Right kidney (tissue), 1 donor: Measurements from ENCODE around the gene CAMTA1.

ENCODE experiments used
- DNase-seq: peaks from one replicate; pipeline ENCODE4 v3.0.0-alpha.2; 2016

The CAMTA1 gene

DNA sequence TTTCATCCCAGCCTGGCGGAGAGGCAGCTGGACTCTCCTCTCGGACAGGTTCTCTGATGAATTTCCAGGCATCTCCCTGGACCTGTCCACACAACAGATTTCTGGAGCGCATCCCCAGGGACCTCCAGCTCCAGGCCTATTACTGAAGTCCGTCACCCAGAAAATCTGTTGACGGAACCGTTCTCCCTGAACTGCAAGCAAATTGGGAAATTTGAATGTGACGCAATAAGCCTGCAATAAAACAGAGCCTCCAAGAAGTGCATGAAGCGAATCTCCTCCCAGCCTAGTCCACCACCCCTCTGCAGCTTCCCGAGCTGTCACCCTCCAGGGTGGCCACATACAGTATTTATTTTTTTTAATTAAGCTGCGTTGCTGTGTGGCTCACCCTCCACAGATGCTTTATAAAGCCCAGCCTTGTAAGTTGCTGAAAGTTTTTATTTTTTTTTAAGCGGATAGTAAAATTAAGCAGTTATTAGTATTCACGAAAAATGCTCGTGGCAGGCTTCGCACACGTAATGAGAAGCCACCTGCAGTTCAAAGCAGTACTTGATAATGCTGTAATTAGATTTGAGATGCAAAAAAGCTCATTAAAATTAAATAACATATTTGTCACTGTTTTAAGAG is 173.3 kb downstream of the CAMTA1 start:
- no peak for DNase-seq

DNA sequence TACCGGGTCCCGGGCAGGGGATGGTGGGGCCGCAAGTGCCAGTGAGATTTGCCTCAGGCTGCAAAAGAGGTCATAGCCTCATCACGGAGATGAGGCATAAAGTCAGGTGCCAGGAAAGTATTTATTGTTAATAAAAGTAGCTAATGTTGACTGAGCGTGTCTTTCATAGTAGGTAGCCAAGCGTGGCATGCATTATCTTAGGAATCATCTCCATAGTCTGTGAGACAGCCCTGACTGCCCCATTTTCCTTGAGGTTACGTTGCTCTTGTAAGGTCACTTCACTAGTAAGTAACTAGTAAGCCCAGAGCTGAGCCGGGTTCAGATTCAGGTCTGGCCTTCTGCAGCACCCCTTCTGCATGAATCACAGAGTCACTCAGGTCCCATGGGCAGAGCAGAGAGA is 174.2 kb downstream of the CAMTA1 start:
- no peak for DNase-seq

DNA sequence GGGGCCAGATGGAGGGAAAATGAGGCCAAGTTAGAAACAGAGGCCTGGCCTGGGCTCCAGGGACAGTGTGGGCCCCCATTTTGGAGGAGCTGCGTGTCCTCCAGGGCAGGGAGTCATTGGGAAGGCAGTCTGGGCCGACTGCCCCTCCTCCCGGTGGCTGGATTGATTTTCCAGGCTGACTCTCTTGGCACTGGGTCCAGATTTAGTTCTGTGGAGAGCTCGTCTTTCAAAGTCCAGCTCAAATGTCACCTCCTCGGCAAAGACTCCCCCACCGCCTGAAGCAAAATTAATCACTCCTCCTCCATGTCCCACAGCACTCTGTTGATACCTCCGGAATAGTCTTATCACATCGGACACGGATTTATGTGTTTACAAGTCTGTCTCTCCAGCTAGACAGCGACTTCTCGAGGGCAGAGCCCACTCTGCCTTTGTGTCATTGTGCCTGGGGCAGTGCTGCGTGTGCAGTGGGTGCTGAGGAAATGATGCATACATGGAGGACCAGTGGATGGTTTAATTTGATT is 175.1 kb downstream of the CAMTA1 start:
- DNase-seq: peak; percentile 63

DNA sequence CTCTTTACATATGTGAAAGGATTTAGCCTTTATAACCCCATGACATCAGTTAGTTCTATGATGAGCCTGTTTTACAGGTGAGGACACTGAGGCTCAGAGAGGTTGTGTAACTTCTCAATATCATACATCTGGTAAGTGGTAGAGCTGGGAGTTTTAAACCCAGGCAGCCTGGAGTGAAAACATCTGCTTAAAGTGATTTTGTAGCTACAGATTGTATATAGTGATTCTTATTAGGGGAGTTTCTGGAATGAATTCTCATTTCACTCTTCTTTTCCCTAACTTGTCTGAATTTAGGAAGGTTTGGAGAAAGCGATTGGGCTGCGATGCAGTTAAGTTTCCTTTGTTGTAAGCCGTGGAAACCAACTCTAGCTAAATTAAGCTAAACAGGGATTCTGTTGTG is 175.6 kb downstream of the CAMTA1 start:
- no peak for DNase-seq

DNA sequence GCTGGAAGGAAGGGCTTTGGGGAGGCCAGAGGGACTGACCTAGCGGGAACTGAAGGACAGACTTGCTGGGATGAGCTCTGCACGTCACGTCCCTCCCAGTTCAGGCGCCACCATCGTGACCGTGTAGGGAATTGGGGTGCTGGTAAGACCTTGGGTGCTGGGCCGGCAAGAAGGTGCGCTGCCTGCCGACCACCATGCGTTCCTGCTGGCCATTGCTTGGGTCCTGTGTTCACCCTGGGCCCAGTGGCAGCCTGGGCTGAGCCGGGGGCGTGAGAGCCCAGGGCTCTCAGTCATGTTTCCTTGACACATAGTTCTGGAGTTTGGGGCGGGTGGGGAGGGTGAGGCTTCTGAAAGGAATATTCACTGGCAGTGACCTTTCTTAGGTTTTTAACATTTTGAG is 176.0 kb downstream of the CAMTA1 start:
- DNase-seq: peak; percentile 44

DNA sequence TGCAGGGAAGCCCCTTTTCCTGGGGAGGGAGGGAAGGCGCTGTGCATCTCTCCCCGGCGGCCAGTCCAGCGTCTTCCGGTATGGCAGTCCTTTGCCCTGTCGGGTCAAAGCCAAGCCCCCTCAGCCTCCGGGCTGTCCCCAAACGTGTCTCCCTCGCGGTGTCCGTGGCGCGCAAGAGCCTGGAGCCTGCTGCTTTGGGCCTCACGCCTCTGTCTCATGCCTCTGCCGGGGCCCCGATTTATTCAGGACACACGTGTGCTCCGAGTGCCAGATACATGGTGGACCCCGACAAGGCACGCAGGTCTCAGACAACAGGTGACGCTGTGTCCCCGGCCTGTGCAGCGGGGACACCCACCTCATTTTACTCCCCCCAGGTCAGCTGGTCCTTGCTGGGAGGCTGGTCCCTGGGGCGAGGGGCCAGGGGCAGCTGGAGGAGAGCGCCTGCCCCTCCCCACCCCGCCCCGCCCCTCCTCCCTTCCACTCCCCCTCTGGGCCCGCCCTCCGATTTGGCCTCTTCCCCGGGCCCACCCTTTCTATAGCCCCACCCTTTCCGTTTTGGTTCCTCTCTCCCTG is 176.7 kb downstream of the CAMTA1 start:
- peak; percentile 61 for DNase-seq

DNA sequence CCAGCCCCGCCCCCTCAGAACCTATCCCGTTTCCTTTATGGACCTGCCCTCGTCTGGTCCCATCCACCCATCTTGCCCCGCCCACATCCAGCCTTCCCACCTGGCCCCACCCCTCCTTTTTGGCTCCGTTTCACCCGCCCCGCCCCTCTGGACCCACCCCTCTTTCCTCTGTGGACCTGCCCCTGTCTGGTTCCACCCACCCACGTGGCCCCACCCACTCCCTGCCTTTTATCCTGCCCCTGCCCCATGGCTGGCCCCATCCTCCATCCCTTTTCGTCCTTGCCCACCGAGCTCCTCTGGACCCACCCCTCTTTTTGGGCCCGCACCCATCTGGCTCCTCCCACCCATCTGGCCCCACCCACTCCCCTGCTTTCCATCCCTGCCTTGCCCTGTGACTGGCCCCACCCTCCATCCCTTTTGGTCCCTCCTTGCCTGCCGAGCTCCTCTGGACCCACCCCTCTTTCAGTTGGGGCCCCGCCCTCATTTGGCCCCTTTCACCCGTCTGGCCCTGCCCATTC is 177.3 kb downstream of the CAMTA1 start:
- DNase-seq: no peak

DNA sequence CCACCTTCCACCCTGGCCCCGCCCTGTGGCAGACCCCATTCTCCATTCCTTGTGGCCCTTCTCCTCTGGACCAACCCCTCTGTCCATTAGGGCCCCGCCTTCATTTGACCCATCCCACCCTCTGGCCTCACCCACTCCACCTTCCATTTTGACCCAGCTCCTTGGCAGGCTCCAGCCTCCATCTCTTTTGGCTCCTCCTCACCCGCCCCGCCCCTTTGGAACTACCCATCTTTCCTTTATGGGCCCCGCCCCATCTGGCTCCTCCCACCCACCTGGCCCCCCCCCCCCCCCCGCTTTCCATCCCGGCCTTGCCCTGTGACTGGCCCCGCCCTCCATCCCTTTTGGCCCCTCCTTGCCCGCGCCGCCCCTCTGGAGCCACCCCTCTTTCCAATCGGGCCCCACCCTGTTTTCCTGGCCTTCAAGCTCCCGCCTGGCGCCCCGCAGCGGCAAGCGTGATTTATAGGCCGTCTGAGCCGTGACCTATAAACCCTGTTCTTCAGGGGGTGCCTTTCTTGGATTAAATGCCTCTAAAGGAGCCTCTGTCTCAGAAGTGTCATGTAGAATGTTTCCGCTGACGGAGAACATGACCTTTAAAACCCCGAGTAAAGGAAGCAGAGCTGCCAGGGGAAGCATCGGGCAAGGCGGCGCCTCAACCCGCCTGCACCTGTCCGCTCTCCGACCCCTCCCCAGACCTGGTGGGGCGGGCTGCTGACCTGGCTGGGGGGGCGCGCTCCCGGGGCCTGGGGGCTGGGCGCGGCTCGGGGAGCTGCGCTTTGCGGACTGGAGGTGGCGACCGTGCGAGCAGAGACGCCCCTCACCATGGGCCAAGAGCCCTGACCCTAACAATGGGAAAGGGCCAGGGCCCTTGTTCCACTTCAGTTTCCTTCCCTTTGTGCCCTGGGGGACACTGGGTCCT is 178.0 kb downstream of the CAMTA1 start:
- DNase-seq: peak; percentile 47

DNA sequence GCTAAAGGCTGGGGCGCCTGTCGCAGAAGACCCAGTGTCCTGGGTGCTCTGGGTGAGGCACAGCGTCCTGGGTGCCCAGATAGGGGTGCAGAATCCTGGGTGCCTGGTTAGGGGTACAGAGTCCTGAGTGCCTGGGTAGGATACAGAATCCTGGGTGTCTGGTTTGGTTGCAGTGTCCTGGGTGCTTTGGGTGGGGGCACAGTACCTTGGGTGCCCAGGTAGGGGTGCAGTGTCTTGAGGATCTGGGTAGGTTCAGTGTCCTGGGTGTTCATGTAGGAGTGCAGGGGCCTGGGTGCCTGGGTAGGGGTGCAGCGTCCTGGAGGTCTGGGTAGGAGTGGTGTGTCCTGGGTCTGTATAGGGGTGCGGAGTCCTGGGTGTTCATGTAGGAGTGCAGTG is 178.7 kb downstream of the CAMTA1 start:
- no peak for DNase-seq

DNA sequence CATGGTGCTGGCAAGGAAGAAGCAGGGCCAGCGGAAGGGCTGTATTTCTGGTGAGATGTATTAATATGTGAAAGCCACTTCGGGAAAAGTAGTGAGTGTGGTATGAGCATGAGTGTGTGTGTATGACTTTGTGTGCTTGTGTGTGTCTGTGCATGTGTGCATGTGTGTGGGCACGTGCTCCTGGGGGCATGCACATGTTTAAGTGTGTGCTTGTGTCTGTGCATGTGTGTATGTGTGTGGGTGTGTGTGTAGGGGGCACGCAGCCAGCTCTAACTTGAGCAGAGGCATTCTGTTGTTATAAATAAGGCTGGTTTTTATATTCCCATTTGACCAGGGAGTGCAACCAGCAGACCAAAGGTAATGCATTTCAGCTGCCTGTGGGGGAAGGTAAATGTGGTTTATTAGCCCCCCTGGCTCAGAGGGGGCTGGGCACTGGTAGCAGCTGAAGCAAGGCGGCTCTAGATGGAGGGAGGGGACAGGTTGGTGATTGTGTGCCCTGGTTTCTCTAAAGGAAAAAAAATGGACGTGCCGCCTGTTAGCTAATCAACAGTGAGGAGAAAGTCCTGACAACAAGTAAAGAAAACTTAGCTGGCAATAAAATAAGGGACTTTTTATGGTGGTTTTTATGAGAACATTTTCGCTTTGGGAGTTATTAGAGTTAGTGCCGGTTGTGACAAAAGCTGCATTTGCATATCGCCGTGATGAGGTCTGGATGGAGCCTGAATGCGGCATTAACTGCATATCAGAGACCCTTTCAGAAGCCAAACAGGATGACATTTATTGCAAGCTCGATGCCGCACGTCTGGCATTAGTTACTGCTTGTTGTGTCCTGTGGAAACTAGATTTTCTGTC is 180.1 kb downstream of the CAMTA1 start:
- peak; percentile 47 for DNase-seq

DNA sequence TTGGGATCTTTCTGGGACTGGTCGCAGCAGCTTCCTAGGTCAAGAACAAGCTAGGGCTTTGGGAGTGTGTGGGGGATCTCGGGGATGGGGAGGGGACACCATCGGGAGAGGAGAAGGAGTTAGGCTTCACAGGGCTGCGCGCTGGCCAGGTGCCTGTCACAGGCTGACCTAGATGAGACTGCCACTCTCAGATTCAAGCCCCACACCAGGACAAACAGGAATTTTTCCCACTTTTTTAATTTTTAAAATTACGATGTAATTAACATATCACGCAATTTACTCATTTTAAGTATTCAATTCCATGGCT is 180.6 kb downstream of the CAMTA1 start:
- no peak for DNase-seq

DNA sequence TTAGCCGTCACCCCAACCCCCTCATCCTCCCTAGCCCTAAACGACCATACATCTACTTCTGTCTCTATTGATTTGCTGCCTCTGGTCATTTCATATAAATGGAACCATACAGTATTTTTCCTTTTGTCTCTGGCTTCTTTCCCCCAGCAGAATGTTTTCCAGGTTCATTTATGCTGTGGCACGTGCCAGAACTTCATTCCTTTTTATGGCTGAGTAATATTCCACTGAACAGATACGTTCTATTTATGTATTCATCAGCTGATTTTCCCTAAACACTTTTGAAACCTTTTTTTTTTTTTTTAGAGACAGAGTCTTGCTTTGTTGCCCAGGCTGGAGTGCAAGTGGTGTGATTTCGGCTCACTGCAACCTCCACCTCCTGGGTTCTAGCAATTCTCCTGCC is 181.1 kb downstream of the CAMTA1 start:
- no peak for DNase-seq

DNA sequence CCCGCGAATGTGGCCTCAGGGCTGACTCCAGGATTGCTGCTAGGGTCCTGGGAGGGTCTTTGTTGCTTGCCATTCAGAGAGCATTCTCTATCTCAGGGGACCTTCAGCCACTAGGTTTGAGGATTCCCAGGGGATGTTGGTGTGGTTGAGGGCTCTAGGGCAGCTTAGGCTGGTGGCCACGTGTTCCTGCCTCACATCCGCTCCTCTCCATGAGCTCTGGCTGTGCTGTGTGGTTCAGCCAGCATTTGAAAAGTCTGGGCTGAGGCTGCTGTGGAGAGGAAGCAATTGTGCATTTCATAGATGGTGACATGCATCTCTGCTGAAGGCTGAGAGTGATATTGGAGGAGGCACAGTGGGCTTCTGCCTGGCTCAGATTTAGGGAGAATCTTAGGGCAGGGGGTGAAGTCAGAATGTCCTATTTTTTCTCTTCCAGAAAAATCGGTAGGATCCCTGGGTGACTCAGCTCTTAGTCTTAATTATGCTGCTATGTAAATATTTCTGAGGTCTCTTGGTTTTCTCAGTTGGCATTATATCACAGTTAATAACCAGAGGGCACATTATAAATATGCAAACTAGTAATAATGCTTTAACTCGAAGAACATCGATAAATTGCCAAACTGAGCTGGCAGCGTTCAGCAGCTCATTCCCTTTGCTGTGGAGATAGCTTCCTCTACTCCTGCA is 182.3 kb downstream of the CAMTA1 start:
- DNase-seq: no peak

DNA sequence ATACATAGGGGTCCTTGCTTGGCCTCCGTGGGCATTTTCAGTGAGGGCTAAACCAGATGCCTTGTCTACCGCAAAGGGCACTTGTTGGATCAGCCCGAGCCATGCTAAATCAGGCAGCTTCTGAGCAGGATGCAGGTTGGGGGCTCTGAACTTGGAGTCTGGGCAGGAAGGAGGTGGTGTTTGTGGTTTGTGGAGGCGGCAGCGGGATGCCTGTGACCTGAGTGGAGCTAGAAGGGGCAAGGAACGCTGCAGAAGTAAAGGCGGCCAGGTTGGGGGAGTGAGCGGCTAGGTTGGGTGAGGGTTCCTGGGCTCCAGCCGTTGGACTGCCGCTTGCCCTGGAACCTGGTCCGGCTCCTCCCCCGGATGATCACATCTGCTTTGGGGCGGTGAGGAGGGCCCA is 183.9 kb downstream of the CAMTA1 start:
- DNase-seq: no peak

DNA sequence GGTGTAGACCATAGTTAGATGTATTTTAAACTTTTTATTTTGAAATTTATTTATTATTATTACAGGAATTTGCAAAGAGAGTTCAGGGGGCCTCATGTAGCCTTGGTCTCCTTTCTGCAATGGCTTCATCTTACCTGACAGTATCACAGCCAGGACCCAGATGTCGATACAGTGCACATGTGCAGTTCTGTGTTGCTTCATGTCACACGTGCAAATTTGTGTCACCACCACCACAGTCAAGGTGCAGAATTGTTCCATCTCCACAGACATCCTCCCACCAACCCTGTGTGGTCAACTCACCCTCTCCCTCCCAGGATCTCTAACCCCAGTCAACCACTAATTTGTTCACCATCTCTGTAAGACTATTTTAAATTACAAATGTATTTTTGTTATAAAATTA is 184.5 kb downstream of the CAMTA1 start:
- no peak for DNase-seq

DNA sequence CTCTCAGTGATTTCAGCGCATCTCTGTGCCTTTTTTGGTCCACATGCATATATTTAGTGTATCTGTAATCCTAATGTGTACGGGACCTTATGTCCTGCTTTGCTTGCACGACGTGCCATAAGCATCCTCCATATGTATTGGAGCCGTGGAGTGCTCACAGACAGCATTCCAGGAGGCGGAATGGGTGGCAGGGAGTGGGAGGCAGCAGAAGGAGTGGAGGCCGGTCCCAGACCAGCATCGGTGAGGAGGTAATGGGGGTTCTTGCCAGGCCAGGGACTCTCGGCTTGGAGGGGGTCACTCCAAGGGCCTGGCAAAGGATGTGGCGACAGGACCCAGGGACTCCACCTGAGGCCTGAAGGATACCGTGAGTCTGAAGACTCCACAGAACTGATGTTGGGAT is 185.0 kb downstream of the CAMTA1 start:
- DNase-seq: no peak

DNA sequence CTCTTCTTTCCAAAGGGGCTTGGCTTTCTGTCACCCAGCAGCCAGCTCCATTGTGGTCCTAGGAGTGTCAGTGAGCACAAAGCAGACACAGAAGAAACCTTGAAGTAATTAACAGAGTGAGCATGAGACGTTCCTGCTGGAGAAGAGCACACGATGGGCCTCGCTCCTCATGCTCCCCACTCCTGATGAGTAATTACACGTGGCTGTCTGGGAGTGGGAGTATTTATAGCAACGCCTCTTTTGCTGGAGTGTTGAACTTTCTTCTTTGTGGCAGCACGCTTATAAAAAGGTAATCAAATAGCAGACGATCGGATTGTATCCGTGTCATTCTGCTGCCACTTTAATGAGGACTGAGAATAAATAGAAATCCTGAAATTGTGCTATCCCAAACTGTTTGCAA is 185.8 kb downstream of the CAMTA1 start:
- no peak for DNase-seq

DNA sequence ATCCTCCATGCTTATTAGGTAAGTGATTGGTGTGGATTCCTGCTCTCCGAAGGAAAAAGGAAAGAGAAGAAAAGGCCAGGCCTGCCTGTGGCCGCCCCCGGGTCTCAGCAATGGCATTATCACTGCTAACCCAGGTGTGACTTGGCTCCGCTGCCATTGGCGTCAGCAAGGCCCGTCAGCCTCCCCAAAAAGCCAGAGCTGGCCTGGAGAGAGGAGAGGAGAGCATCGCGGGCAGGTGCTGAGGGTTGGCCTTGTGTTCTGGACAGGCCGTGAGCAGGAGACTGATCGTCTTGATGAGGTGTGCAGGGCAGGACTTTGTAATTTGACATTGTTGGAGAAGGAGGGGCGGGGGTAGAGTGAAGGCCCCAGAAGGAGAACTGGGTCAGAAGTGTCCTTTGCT is 186.4 kb downstream of the CAMTA1 start:
- peak; percentile 34 for DNase-seq

DNA sequence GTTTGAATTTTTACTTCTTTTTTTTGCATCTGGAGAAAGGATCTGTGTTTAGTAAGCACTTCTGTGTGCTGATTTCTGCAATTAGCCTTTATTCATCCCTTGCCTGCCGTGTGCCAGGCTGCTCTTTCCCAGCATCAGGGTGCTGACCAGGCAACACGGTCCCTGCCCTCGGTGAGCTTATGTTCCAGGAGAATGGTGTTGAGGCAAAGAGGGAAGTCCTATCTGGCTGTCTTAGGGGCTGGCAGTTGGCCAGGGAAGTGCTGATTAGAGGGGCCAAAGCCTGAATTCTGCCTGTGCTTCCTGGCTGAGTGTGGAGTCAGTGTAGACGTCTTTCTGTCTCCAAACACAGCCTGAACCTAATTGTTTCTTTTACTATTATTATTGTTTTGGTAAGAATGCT is 187.1 kb downstream of the CAMTA1 start:
- no peak for DNase-seq

DNA sequence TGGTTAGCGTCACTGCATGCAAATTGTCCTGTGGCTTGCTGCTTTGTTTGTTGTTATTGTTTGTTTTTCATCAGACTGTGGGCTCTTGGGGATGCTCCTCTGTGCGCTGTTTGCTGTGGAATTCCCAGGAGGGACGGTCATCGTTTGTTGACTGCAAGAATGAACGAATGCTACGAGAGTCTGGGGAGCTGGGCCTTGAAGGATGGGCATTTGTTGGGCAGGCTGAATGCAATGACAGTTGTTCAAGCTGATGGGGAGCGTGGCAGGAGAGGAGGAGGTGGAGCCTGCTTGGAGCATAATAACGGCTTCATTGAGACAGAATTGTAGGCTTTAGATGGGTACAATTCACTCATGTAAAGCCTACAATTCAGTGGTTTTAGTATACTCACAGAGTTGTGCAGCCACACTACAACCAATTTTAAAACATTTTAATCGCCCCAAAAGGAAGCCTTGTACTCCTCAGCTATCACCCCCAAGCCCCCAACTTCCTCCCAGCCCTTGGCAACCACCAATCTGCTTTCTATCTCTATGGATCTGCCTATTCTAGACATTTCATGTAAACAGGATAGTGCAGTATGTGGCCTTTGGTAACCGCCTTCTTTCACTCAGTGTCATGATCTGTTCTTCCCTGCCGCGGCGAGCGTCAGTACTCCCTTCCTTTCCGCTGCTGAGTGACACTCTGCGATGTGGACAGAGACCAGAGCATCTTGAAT is 190.2 kb downstream of the CAMTA1 start:
- DNase-seq: no peak

DNA sequence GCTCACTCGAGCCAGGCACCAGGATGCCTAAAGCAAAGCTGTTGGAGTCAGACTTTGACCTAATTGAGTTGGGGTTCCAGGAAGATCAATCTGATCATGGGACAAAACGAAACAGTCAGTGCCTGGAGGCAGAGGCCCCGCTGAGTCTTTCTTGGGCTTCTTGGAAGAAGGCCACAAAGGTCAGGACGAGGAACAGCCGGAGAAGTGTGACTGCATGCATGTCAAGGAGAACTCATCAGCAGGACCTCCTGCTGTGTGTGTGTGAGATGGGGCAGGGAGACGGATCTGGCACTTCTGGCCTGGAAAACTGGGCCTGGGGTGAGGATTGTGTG is 190.8 kb downstream of the CAMTA1 start:
- DNase-seq: no peak
